Measurements from ENCODE around the gene TLN1.

TLN1 gene

DNA sequence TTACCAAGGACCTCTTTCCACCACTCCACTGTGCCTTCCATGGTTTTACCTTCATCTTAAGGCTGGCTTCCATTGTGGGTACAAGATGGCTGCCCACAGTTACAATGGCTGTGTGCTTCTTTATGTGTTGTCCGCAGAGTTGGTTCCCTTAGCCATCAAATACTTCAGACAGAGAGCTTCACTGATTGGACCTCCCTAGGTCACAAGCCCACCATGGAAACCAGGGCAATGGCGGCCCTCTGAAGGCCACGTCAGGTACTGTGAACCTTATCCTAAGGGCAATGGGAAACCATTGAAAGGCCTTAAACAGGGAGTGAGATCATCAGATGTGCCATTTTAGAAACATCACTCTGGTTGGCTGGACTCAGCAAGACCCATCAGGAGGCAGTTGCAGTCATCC, 64.1 kb downstream of the TLN1 start:
- no peak overlapping the region for H3K4me3 ChIP-seq (ENCODE audit: low read length)
- no peak for DNase-seq (ENCODE audit: low read depth)
- no peak for TF ChIP-seq CTCF (conservative IDR thresholded peaks at IDR 0.05; ENCODE audit: low read depth, low read length)

GRCh38 chr9:35666549-35666948, 65.4 kb downstream of the TLN1 start:
- H3K4me3 ChIP-seq (ENCODE audit: low read length), result no peak overlapping the region
- no peak for TF ChIP-seq CTCF (conservative IDR thresholded peaks at IDR 0.05; ENCODE audit: low read depth, low read length)
- DNase-seq (ENCODE audit: low read depth), result no peak

- TF ChIP-seq CTCF (conservative IDR thresholded peaks at IDR 0.05; ENCODE audit: low read depth, low read length), result no peak
- peak overlapping the region; percentile 56 for H3K4me3 ChIP-seq (ENCODE audit: low read length)
Observed at GRCh38 chr9:35666045-35666444, 66.0 kb downstream of the TLN1 start.

DNA sequence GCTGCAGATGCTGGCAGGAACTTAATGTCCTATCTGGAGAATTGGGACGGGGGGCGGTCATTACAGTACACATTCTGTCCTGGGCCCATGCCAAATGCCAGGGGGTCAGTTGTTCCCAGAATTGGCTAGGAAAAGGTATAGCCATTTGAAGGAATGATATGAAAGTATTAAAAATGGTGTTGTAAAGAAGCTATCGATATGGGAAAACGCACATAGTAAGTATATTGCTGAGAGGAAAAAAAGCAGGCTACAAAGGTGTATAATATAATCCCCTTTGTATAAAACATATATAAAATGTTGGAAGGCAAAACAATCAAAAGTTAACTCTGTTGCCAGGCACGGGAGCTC, 66.5 kb downstream of the TLN1 start:
- TF ChIP-seq CTCF (conservative IDR thresholded peaks at IDR 0.05; ENCODE audit: low read depth, low read length), result no peak
- H3K4me3 ChIP-seq (ENCODE audit: low read length), result peak overlapping the region; percentile 56
- no peak for DNase-seq (ENCODE audit: low read depth)

More at GRCh38 chr9:35666045-35666444, 66.0 kb downstream of the TLN1 start:
- DNase-seq (ENCODE audit: low read depth), result no peak

- H3K4me3 ChIP-seq (ENCODE audit: low read length), result peak within 1 kb of the TSS; percentile 56
- no peak for DNase-seq (ENCODE audit: low read depth)
- peak; percentile 18 for TF ChIP-seq CTCF (conservative IDR thresholded peaks at IDR 0.05; ENCODE audit: low read depth, low read length)
Observed at GRCh38 chr9:35664531-35665470, 67.2 kb downstream of the TLN1 start, which contains the start of gene ARHGEF39. Gene ARHGEF39 (minus strand): TSS chr9:35665195. CDS start chr9:35665169, 26 bp downstream.

DNA sequence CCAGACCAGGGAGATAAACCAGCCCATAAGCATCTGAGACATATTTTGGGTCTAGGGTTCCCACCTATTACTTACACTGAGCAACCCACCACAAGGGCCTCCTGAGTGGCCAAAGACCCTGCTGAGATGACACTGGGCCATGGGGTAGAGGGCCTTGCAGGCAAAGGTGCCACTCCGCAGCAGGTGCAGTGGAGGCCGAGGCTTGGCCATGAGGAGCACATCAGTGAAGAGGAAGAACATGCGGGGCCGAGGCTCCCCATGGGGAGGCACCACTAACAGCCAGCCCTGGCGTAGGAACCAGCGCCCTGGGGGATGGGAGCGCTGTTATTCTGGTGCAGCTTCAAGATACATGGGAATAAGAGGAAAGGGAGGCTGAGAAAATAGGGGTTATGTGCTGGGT, 69.6 kb downstream of the TLN1 start:
- no peak for TF ChIP-seq CTCF (conservative IDR thresholded peaks at IDR 0.05; ENCODE audit: low read depth, low read length)
- no peak for DNase-seq (ENCODE audit: low read depth)
- H3K4me3 ChIP-seq (ENCODE audit: low read length), result no peak overlapping the region
